ENCODE results near the gene ZNF827. TPM values are rescaled to one million over a fixed set of nuclear protein-coding genes. Genes with fewer than 3 reads are reported as not detected.

The ZNF827 gene, protein sequence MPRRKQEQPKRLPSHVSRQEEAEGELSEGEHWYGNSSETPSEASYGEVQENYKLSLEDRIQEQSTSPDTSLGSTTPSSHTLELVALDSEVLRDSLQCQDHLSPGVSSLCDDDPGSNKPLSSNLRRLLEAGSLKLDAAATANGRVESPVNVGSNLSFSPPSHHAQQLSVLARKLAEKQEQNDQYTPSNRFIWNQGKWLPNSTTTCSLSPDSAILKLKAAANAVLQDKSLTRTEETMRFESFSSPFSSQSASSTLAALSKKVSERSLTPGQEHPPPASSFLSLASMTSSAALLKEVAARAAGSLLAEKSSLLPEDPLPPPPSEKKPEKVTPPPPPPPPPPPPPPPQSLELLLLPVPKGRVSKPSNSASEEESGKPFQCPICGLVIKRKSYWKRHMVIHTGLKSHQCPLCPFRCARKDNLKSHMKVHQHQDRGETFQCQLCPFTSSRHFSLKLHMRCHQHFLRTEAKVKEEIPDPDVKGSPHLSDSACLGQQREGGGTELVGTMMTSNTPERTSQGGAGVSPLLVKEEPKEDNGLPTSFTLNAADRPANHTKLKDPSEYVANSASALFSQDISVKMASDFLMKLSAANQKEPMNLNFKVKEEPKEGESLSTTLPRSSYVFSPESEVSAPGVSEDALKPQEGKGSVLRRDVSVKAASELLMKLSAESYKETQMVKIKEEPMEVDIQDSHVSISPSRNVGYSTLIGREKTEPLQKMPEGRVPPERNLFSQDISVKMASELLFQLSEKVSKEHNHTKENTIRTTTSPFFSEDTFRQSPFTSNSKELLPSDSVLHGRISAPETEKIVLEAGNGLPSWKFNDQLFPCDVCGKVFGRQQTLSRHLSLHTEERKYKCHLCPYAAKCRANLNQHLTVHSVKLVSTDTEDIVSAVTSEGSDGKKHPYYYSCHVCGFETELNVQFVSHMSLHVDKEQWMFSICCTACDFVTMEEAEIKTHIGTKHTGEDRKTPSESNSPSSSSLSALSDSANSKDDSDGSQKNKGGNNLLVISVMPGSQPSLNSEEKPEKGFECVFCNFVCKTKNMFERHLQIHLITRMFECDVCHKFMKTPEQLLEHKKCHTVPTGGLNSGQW
- total RNA-seq = 10 to 100 TPM in 1 of 4 donors, 1 to 10 TPM in 3; 8.1 to 21.7 (median 8.3) TPM

DNA sequence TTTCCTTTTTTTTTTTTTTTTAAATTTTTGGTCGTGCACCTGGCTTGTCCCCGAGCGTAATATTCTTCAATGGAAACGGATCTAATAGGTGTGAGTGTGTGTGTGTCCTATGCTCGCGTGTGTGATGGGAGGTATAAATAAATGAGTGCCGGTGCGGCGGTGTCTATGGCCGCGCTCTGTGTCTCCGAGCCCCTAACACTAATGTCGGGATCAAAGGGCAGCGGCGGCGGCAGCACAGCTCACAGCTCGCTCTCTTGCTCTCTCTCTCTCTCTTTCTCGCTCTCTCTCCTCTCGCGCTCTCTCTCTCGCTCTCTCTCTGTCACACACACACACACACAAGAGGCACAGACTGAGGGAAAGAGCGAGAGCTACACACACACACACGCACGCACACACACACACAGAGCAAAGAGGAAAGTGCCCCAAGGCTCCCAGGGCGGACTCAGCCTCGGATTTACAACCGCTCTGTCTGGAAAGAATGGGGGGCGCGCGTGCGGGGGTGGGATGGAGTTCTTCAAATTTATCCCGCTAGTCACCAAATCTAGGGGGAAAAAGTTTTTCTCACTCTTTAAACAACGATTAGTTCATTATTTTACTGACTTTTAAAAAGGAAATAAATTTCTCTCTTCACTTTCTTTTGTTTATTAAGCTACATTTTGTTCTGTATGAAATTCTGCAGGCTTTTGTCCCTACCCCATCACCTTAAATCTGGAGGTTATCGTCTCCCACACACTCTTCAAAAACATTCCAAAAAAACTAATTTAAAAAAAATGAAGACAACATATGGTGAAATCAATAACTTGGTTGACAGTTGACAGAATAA lies at the start of gene ZNF827:
TSS of gene ZNF827 (minus strand) at position 206 of the 823 bp plus-strand sequence. CDS start 416 bp downstream, outside the sequence.
- TF ChIP-seq CTCF (IDR thresholded peaks at IDR 0.05; ENCODE audit: low read depth) = no peak

DNA sequence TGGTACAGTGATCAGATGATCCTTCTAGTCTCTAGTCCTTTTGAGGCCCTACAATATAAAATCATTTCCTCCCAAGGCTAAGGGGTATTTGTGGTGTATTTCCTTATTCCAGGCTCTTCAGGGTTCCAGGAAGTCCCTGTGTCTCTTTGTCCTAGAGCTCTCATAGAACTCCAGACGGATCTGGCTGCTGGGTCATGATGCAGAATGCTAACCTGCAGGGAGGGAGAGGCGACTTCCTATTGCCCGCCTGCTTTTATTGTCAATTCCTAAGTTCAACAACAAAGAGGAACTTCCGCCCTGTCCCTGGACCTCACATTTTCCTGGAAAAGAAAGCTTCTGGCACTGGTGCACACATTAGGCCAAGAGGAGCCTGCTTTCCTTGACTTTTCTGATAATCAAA lies 45.9 kb upstream of the ZNF827 start:
- no peak for TF ChIP-seq CTCF (IDR thresholded peaks at IDR 0.05; ENCODE audit: low read depth)

- no peak for TF ChIP-seq CTCF (IDR thresholded peaks at IDR 0.05; ENCODE audit: low read depth)
These were observed 44.2 kb upstream of the ZNF827 start for GRCh38 chr4:145982791-145983190.

DNA sequence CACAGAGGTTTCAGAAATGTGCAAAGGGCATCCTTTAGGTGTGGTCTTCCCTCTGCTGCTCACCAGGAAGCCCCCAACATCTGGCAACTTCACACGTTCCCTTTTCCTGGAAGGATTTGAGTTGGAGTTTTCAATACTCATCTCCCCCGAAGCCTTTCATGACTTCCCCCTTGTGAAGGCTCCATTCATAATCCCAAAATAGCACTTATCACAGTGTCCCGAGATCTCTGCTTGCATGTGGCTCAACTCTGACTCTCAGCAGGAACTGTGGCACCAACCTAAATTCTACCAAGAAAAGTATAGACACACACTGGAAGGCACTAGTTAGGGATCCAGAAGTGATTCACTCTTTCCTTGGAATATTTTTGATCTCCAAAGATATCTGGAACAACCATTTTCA lies 40.5 kb upstream of the ZNF827 start:
- TF ChIP-seq CTCF (IDR thresholded peaks at IDR 0.05; ENCODE audit: low read depth) = no peak

DNA sequence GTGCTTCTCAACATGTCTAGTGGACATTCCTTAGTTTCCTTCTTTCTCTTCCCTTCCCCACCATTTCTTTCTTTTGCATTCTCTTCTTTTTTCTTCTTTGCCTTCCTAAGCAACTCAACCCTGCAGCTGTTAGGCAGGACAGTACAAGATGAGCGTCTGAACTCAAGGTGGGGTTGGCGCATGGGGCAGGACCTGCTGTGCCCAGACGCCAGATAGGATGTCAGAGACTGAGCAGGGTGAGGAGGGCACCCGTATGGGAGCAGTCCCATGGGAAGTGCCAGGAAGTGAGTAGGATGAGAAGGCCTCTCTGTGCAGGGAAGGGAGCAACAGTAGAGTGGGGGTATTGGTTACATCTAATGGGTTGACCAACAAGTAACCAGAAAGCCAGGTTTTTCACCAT lies 38.1 kb upstream of the ZNF827 start:
- TF ChIP-seq CTCF (IDR thresholded peaks at IDR 0.05; ENCODE audit: low read depth) = no peak

DNA sequence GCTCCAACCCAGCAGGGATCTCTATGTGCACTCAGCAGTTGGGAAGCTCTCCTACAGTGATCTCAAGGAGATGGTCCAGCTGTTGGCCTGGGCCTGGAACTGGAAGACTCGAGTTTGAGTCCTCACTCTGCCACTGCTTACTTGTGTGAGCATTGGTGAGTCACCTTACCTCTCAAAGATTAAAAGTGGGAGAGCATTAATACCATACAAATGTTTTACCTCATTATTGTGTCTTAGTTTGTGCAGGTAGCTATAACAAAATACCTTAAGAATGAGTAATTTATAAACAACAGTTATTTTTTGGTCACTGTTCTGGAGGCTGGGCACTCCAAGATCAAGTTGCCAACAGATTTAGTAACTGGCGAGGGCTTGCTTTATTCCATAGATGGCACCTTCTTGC lies 21.4 kb upstream of the ZNF827 start:
- no peak for TF ChIP-seq CTCF (IDR thresholded peaks at IDR 0.05; ENCODE audit: low read depth)
